Activated T-helper 1 cell treated with anti-CD3 and anti-CD28 coated beads, Interleukin-2, amount 50 U/mL, for 16 hours (primary cell): ENCODE measurements around the gene CALN1.

Experiments
- DNase-seq, 2 donors: peaks; one replicate each; pipeline ENCODE4 v3.0.0-alpha.2; 2020; ENCODE audit warnings: low read depth in 1 of 2, low spot score in 1 of 2

The CALN1 gene

DNA sequence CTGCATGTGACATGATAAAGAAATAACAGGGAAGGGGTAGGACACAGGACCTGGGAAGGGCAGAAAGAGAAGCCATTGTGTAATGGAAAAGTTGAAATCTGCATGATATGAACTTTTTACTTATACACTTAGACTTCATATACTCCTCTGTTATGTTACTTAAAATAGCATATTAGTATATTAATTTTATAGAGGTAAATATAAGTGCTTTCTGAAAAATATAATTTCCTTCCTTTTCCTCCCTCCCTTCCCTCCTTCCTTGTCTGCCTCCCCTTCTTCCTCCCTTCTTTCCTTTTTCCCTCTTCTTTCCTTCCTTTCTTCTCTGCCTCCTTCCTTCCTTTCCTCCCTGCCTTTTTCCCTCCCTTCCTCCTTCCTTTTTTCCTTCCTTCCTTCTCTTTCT, 363.7 kb downstream of the CALN1 start:
- no peak for DNase-seq

- no peak for DNase-seq
Observed at GRCh38 chr7:72042855-72043254, 369.3 kb downstream of the CALN1 start.

- no peak for DNase-seq
Observed at GRCh38 chr7:72040641-72041040, 371.5 kb downstream of the CALN1 start.

- DNase-seq, result no peak
Observed at GRCh38 chr7:72039460-72039859, 372.7 kb downstream of the CALN1 start.

- DNase-seq, result no peak
Observed at GRCh38 chr7:72038022-72038732, 374.0 kb downstream of the CALN1 start.

DNA sequence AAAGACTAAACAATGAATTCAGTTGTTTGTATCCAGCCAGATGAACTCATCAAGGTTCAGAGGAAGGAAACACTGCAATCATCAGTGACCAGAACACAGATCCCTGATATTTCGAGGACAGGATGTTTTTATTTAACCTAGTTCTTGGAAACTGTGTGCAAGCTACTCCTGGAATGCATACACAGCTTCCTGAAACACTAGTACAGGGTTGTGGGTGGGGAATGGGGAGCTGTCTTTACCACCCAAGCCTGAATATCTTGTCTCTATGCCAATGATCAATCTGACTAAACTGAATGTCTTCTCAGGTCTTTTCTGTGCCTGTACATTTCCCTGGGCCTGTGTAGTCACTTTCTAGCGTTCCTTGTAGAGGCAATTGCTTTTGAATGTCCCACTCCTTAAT, 374.6 kb downstream of the CALN1 start:
- no peak for DNase-seq

GRCh38 chr7:72035266-72035665, 376.9 kb downstream of the CALN1 start:
- no peak for DNase-seq

DNA sequence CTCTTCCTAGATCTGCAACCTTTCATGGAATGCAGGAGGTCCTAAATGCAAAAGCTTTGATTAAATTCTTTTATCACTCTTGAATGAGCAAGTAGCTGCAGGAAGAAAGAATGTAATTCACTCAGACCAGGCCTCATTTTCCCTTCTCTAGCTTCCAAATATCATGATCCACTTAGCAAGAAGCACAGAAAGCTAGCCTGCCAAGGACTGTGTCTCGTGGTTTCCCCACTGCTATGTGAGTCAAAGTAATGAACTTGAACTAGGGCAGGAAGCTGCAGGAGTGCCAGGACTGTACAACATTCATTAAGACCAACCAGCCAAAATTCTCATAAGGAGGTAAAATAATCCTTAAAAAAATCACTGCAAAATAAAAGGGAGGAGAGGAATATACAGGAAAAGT, 379.2 kb downstream of the CALN1 start:
- no peak for DNase-seq

GRCh38 chr7:72030994-72031667, 381.0 kb downstream of the CALN1 start:
- no peak for DNase-seq

DNA sequence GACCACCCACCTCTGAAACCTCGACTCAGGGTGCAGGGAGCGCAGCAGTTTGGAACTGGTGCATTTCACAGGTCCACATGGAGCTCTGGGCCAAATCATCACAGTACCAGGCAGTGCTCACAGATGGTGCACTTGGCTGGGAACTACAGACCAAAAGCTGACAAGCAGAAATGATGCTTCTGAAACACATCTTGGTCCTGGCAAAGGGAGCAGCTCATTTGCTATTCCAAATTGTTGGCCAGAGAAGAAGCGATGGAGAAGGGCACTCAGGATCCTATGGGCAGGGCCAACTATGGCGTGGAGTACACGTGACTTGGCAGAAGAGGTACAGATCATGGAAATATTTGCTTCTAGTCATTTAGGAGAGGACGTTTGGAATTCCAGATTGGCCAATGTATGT, 383.9 kb downstream of the CALN1 start:
- DNase-seq, result no peak

GRCh38 chr7:72025381-72025960, 386.7 kb downstream of the CALN1 start:
- no peak for DNase-seq

DNA sequence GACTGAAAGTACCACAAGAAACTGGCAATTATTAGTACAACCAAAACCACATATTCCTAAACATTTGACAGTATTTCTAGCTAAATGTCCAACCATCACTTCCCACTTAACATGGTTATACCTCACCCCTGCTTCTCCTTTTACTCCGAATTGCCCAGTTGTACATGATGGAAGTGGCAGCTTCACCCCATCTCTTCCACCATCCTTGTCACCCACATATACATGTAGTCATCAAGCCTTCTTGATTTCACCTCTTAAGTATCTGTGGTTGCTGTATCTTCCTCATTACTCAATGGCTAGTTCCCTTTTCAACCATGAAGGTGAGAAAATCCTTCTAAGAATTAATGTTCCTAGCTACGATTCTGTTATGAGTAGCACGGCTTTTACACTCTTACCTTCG, 388.2 kb downstream of the CALN1 start:
- DNase-seq, result no peak

DNA sequence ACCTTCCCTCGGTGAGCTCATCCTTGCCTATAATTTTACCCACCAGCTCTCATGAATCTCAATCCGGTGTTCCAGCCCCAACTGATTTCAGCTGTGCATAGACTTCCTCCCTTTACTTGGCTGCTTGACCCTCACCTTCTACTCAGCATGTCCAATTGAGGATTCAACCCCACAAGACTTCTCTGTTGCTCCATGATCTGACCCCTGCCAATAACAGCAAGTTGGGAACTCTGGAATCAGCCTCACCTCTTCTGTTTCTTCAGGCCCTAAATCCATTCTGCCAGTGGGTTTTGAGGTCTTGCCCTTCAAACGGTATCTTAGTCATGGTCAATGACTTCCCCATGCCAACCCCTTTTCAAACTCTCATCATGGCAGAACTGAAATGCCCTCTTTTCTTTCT, 390.4 kb downstream of the CALN1 start:
- no peak for DNase-seq

DNA sequence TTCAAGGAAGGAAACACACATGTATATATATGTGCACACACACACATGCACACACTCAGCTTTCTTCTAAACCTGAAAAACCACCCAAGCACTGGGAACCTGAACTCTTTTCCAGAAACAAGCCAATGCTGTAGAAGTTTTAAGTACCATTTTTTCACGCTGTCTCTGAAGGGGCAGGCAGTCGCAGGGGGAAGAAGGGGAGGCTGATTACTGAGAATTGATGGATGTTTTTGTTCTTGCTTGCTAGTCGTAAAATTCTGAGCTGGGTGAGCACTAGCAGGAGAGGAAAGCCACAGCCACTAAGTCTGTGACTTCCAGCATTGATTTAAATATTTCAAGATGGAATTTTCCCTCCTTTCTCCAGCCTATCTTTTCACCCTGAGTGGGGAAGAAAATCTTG, 391.8 kb downstream of the CALN1 start:
- no peak for DNase-seq

DNA sequence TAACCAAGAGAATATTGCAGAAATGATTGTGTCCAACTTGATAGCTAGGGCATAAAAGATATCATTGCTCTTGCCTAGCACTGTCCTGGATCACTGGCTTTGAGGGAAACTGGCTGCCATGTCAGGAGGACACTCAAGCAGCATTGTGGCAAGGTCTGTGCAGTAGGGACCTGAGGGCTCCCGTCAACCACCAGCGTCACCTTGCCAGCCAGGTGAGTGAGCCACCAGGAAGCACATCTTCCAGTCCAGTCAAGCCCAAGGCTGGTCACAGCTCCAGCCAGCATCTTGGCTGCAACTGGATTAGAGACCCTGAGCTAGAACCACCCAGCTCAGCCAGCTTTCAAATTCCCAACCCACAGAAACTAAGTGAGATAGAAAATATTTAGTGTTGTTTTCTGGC, 392.7 kb downstream of the CALN1 start:
- no peak for DNase-seq

- DNase-seq, result no peak
Observed at GRCh38 chr7:72017756-72018155, 394.4 kb downstream of the CALN1 start.

DNA sequence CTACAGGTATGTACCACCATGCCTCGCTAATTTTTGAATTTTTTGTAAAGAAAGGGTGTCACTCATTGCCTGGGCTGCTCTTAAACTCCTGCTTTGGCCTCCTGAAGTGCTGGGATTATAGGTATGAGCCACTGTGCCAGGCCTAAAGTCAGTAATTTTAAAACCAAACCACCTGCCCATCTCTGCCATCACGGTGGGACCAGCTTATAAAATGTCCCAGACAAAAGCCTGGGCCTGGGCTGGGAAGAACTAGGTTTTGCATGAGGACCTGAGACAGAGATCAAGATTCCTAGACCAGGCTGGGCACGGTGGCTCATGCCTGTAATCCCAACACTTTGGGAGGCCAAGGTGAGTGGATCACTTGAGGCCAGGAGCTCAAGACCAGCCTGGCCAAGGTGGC, 395.6 kb downstream of the CALN1 start:
- DNase-seq, result no peak

GRCh38 chr7:72015136-72015535, 397.0 kb downstream of the CALN1 start:
- no peak for DNase-seq

GRCh38 chr7:72007018-72007417, 405.1 kb downstream of the CALN1 start:
- DNase-seq, result no peak

- no peak for DNase-seq
Observed at GRCh38 chr7:72003236-72003635, 408.9 kb downstream of the CALN1 start.

DNA sequence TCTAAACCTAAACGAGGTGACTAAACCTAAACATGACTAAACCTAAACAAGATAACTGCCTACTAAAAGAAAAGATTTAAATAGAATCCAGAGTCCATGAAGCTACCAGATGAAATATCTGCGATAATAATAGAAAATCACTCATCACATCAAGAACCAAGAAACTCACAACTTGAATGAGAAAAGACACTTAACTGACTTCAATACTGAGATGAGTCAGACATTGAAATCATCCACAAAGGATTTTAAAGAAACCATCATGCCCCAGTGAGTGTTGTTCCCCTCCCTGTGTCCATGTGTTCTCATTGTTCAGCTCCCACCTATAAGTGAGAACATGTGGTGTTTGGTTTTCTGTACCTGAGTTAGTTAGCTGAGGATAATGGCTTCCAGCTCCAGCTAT, 416.0 kb downstream of the CALN1 start:
- no peak for DNase-seq

DNA sequence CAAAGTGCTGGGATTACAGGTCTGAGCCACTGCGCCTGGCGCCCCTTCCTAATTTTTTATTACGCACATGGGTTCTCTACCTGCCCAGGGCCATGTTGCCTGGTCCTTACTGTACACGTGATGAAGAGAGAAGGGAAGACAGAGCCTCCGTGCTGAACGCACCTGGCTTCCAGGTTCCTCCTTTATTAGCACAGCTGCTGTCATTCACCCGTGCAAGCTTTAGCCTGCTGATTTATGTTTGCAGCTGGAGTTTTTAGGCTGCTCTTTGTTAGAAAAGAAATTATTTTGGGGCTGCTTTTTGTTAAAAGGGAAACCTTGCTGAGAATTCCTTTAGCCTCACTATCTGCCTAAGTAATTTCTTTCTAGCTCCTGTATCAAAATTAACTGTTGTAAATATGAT, 417.0 kb downstream of the CALN1 start:
- DNase-seq, result no peak

GRCh38 chr7:71991586-71991985, 420.6 kb downstream of the CALN1 start:
- DNase-seq, result no peak
